HuH-7.5 (cell line): Measurements from ENCODE around the gene ARHGEF39.
A peak's percentile ranks its signal among the peaks of the same experiment; 100 is the strongest.
"Not testable (repeated sequence)": the region's sequence is repeated elsewhere in the genome, so short reads cannot be mapped to it uniquely, and the experiment has no call there.

ENCODE experiments used
- DNase-seq: peaks from one replicate; pipeline ENCODE4 v3.0.0; 2011; ENCODE audit warnings: low spot score

ARHGEF39 gene

GRCh38 chr9:35650341-35651158 is 14.4 kb downstream of the ARHGEF39 start, which contains the start of gene SIT1:
SIT1 (minus strand) TSS chr9:35650931; CDS start chr9:35650853, 78 bp downstream.
- DNase-seq: no peak

- no peak for DNase-seq
Observed at GRCh38 chr9:35649431-35650340, 15.3 kb downstream of the ARHGEF39 start.

DNA sequence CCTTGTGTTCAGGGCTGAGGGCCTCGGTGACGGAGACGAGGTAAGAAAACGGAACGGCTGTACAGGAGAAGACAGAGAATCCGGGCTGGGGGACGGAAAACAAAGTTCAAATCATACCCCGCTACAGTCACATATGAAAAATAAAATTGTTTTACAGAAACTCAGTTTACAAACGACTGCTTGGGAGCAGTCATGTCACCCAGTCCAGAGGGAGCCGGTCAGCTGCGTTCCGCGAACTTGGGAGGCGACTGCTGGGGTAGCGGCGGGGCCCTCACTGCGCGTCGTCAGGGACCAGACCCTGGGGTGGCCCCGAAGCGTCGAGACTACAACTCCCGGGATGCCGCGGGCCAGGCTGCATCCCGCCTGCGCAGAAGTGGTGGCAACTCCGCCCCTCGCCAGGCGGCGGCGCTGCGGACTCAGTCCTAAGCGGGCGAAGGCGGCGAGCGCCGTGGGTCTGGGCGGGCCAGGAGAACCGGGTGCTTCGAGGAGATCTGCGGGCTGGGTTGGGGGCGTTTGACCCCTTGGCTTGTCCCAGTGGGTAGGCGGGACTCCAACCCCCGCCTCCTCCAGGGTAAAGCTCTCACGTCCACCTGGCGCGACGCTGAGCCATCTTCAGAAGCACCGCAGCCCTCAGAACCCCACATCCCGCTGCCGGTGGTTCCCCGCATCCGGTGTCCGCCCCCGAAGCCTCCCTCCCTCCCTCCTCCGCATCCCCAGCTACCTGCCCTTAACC is 18.3 kb downstream of the ARHGEF39 start:
- peak; percentile 92 for DNase-seq

- peak; percentile 67 for DNase-seq
Observed at GRCh38 chr9:35646153-35646532, 18.9 kb downstream of the ARHGEF39 start.

GRCh38 chr9:35645736-35646135 is 19.3 kb downstream of the ARHGEF39 start:
- DNase-seq: not testable (repeated sequence)

DNA sequence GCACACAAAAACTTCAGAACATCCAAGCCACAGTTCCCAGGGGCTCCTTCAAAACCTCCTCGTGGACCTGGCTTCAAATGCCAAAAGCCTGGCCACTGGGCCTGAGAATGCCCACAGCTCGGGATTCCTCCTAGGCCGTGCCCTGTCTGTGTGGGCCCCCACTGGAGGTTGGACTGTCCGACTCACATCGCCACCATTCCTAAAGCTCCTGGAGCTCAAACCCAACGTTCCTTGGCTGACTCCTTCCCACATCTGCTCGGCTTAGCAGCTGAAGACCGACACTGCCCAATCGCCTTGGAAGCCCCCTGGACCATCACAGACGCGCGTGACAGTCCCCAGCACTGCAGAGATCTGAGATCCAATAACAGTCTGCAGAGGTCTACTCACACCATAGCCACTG is 21.9 kb downstream of the ARHGEF39 start:
- no peak for DNase-seq

DNA sequence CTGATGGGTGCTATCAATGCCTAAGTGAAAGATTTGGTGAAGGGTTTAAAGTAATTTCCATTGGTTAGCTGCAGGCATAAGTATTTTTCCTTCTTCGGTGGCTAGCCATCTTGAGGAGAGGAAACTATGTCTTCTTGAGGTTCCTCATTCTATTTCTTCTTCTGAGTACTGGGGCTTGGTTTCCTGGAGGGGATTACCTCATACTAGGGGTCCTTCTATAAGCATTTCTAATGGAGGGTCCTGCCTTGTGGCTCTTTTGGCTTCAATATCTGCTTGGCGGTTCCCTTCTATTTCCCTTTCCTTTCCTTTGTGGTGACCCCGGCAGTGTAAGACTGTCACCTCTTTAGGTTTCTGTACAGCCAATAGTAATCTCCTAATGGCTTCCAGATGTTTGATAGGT is 23.5 kb downstream of the ARHGEF39 start:
- DNase-seq: not testable (repeated sequence)

DNA sequence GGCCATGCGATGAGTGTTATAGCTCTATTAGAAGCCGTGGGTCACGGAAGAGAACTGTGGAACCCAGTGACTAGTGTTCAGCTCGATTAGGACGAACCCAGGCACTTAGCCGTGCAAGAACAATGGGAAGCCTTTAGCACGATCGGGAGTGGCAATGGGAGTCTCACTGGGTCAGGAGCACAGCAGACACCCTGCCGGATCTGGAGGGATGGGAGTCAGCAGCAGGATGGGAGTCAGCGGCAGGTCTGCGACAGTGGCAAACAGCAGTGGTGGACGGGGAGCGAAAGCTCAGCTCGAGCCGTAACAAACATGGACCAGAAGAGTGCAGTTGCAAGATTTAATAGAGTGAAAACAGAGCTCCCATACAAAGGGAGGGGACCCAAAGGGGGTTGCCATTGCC is 24.6 kb downstream of the ARHGEF39 start:
- DNase-seq: not testable (repeated sequence)

GRCh38 chr9:35639631-35640030 is 25.4 kb downstream of the ARHGEF39 start:
- no peak for DNase-seq

DNA sequence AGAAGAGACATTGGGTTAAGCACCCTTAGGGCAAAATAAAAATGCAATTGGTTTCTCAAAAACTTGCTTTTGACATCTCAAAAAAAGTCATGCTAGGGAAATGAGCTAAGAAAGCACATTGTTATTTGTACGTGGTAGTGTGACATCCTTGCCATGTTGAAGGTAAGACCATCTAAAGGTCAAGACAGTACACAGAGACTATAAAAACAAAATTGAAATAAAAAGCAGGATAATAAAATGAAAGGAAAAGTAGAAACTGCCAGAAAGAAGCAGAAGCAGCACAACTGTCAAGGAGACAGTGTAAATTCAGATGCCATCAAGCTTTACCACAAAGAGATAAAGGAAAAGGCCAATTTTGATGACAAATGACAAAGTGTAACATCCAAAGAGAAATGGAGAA is 25.8 kb downstream of the ARHGEF39 start:
- DNase-seq: not testable (repeated sequence)

GRCh38 chr9:35638751-35639150 is 26.2 kb downstream of the ARHGEF39 start:
- not testable (repeated sequence) for DNase-seq

- DNase-seq: not testable (repeated sequence)
Observed at GRCh38 chr9:35637427-35637955, 27.5 kb downstream of the ARHGEF39 start.

GRCh38 chr9:35636877-35637246 is 28.1 kb downstream of the ARHGEF39 start:
- not testable (repeated sequence) for DNase-seq

DNA sequence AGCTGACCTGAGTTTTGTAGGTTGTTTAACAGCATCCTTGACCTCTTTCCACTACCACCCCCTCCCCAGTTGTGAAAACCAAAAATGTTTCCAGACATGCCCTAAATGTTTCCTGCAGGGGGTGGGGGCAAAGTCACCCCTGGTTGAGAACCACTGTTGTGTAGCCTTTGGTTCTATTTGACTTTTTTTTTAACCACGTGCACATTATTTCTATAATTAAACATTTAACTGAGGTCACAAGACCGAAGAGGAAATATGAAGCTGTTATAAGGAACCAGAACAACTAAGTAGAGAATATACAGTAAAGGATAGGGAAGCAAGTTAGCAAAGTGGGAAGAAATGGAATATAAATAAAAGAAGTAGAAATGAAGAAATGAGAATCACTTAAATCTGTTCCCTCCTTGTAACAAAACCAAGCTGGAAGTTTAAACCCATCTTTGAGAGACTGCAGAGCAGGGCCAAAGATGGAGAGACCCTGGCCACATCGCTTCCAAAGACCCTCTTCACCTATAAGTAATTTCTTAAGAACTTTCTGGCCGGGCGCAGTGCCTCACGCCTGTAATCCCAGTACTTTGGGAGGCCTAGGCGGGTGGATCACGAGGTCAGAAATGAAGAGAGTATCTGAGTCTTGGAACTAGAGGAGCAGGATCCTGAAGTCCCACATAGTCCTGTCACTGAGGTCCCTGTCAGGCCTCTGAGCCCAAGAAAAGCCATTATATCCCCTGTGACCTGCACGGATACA is 28.7 kb downstream of the ARHGEF39 start:
- no peak for DNase-seq

- no peak for DNase-seq
Observed at GRCh38 chr9:35635730-35636129, 29.3 kb downstream of the ARHGEF39 start.

- no peak for DNase-seq
Observed at GRCh38 chr9:35629597-35629996, 35.4 kb downstream of the ARHGEF39 start.

- no peak for DNase-seq
Observed at GRCh38 chr9:35628389-35628991, 36.5 kb downstream of the ARHGEF39 start.

- no peak for DNase-seq
Observed at GRCh38 chr9:35627575-35627974, 37.4 kb downstream of the ARHGEF39 start.

DNA sequence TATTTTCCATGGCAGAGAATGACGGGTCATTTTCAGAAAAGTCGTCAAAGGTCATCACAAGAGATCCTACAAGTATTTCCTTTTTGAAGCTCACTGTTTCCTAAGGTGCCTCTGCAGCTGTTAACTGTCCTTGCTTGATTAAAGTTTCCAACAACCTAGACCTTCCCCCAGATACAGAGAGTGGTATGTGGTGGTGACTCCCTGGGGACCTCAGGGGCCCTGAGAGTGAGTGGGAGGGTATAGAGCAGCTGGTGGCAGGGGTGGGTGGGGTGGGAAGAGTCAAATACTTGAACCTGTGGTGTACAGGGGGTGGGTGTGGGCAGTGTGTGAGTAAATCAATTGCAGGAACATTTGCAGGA is 45.2 kb downstream of the ARHGEF39 start:
- DNase-seq: no peak

DNA sequence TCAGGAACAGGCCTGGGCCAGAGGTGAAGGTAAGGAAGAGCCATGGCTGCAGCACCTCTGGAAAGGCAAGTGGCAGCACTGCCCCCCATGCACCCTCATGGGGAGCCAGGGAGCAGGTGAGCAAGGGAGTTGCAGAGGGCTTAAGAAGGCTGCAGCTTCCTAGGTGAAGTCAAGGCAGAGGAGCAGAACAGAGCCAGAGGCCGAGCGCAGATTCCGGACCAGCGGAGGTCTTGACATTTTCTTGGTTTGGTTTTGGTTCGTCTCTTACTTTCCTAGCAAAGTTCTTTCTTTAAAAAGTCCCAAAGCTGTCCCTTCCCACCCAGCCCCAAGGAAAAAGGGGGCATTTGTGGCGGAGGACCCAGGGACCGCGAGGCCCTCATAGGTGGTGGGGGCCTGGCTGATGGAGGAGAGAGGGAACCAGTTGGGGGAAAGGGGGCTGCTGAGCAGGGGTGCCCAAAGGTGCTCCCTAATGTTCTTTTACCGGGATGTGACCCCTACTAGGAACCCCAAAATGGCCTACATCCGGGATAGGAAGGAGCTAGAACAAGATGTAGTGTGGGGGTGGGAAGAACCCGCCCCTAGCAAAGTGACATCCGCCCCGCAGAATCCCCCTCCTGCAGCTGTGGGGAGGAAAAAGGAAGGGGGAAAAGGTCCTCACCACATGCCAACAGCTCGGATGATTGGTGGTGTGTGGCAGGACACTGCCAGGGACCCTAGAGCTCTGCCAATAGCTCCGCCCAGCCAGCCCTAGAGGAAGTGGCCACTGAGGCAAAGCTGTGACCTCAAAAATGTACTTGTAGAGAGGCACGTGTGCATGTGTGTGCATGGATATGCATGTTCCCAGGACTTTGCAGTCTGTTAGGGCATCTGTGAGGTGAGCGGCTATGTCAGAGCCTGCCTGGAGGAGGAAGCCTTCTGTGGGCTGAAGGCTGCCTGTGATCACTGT is 45.9 kb downstream of the ARHGEF39 start:
- DNase-seq: no peak
